SK-N-SH (cell line): ENCODE data around the gene RPS5. TPM values are rescaled to one million over a fixed set of nuclear protein-coding genes. Genes with fewer than 3 reads are reported as not detected.

Experiments
- CTCF ChIA-PET: fragments of 300-600, 350-600 bp; formaldehyde crosslinking; extraction: SDS; loops from one replicate; lab custom pipeline; 2021; lab: Yijun Ruan, JAX
- POLR2A ChIA-PET: fragments of 350-600 bp; sonication (Branson Sonifier 250); formaldehyde crosslinking; extraction: SDS; loops from one replicate; lab custom pipeline; 2020; ENCODE audit warnings: antibody characterized with exemption, inconsistent platforms; lab: Yijun Ruan, JAX
- DNase-seq: peaks from one replicate; pipeline ENCODE4 v3.0.0; 2012
- H2AFZ ChIP-seq: fragments of 200-600 bp; sonication (generic); 2 replicates; pipeline ENCODE4 v1.8.1; 2016; ENCODE audit warnings: antibody characterized with exemption, mild to moderate bottlenecking, low read depth
- H3F3A ChIP-seq: fragments of 200-600 bp; sonication (generic); replicated peaks from 2 replicates; pipeline ENCODE3; 2016; ENCODE audit warnings: antibody characterized with exemption, mild to moderate bottlenecking; ENCODE audit not compliant: insufficient read depth
- H3K27ac ChIP-seq, 2 experiments: fragments of 200-500 bp in 1 of 2; fragments of 200-600 bp in 1 of 2; sonication (Bioruptor generic) in 1 of 2; sonication (generic), shearing (Covaris generic) in 1 of 2; 2 replicates each; pipeline versions ENCODE4 v1.5.1 to v1.6.1; 2014 to 2016; ENCODE audit warnings: low read depth in 2 of 2, inconsistent platforms in 1 of 2, low read length in 1 of 2, mild to moderate bottlenecking in 1 of 2, mixed read lengths in 1 of 2
- H3K27me3 ChIP-seq: fragments of 200-600 bp; sonication (generic), shearing (Covaris generic); 2 replicates; pipeline ENCODE4 v1.6.1; 2016; ENCODE audit warnings: mixed run types; ENCODE audit not compliant: insufficient read depth
- H3K36me3 ChIP-seq, 2 experiments: fragments of 200-500 bp in 1 of 2; fragments of 200-600 bp in 1 of 2; sonication (Bioruptor generic) in 1 of 2; sonication (generic) in 1 of 2; replicated peaks in 1 of 2; 2 replicates each; pipeline versions ENCODE3 to v1.5.1; 2014 to 2016; ENCODE audit warnings: low read length in 1 of 2, mild to moderate bottlenecking in 1 of 2; ENCODE audit not compliant: insufficient read depth in 2 of 2, control insufficient read depth in 1 of 2
- H3K4me1 ChIP-seq, 2 experiments: fragments of 200-500 bp in 1 of 2; fragments of 200-600 bp in 1 of 2; sonication (Bioruptor generic) in 1 of 2; sonication (generic), shearing (Covaris generic) in 1 of 2; 2 replicates each; pipeline versions ENCODE4 v1.5.1 to v1.6.1; 2014 to 2016; ENCODE audit warnings: low read depth in 1 of 2, low read length in 1 of 2, mixed run types in 1 of 2; ENCODE audit not compliant: insufficient read depth in 2 of 2, control insufficient read depth in 1 of 2
- H3K4me2 ChIP-seq: fragments of 200-600 bp; sonication (generic), shearing (Covaris generic); 2 replicates; pipeline ENCODE4 v1.6.1; 2017; ENCODE audit warnings: mixed run types
- H3K4me3 ChIP-seq, 2 experiments: fragments of 200-500 bp in 1 of 2; fragments of 200-600 bp in 1 of 2; sonication (Bioruptor generic) in 1 of 2; sonication (generic), shearing (Covaris generic) in 1 of 2; 2 replicates each; pipeline versions ENCODE4 v1.5.1 to v1.8.1; 2014 to 2016; ENCODE audit warnings: low read depth in 2 of 2, inconsistent platforms in 1 of 2, low read length in 1 of 2, mild to moderate bottlenecking in 1 of 2, mixed read lengths in 1 of 2, moderate library complexity in 1 of 2
- H3K79me2 ChIP-seq: fragments of 200-600 bp; sonication (generic); 2 replicates; pipeline ENCODE4 v1.8.1; 2017; ENCODE audit warnings: mild to moderate bottlenecking; ENCODE audit not compliant: insufficient read depth
- H3K9ac ChIP-seq: fragments of 200-600 bp; sonication (generic); 2 replicates; pipeline ENCODE4 v1.6.1; 2017; ENCODE audit warnings: mixed run types
- H3K9me2 ChIP-seq: fragments of 200-600 bp; sonication (generic); 2 replicates; pipeline ENCODE4 v1.6.1; 2017; ENCODE audit warnings: mixed run types
- H3K9me3 ChIP-seq: fragments of 200-600 bp; sonication (generic); 2 replicates; pipeline ENCODE4 v1.6.1; 2017; ENCODE audit warnings: mixed run types, mild to moderate bottlenecking, moderate library complexity
- H4K20me1 ChIP-seq: fragments of 200-600 bp; sonication (generic); 2 replicates; pipeline ENCODE4 v1.6.1; 2017; ENCODE audit warnings: mild to moderate bottlenecking, mixed run types; ENCODE audit not compliant: insufficient read depth
- CHD2 ChIP-seq: fragments of 150-350 bp; IDR thresholded peaks from 2 replicates; pipeline ENCODE4 v1.6.1; 2018; ENCODE audit warnings: low read length; ENCODE audit not compliant: partially characterized antibody
- CTCF ChIP-seq: fragments of 200-600 bp; sonication (generic); IDR thresholded peaks from 2 replicates; pipeline ENCODE4 v1.6.1; 2017; ENCODE audit warnings: antibody characterized with exemption, mild to moderate bottlenecking, moderate library complexity
- EP300 ChIP-seq, 2 experiments: IDR thresholded peaks; 2 replicates each; pipeline versions ENCODE4 v1.4.0 to v1.6.1; 2012; ENCODE audit warnings: borderline replicate concordance in 1 of 2, low read depth in 1 of 2, low read length in 1 of 2
- FOXM1 ChIP-seq: IDR thresholded peaks from 2 replicates; pipeline ENCODE4 v1.4.0; 2012; ENCODE audit warnings: low read depth, mild to moderate bottlenecking
- GABPA ChIP-seq: IDR thresholded peaks from 2 replicates; pipeline ENCODE4 v1.4.0; 2012; ENCODE audit warnings: low read depth, mild to moderate bottlenecking
- GATA2 ChIP-seq: sonication (generic); formaldehyde crosslinking; IDR thresholded peaks from 2 replicates; pipeline ENCODE4 v1.5.0; 2020; ENCODE audit warnings: mild to moderate bottlenecking, missing genetic modification reagents
- JUND ChIP-seq: IDR thresholded peaks from 2 replicates; pipeline ENCODE4 v1.4.0; 2012
- MXI1 ChIP-seq: IDR thresholded peaks from 2 replicates; pipeline ENCODE4 v1.6.1; 2012; ENCODE audit warnings: mild to moderate bottlenecking, low read depth, low read length, improper control_type of control experiment
- NRF1 ChIP-seq: IDR thresholded peaks from 2 replicates; pipeline ENCODE4 v1.6.1; 2012; ENCODE audit warnings: low read depth, mild to moderate bottlenecking, low read length
- POLR2AphosphoS5 ChIP-seq: IDR thresholded peaks from 2 replicates; pipeline ENCODE4 v1.6.1; 2012; ENCODE audit warnings: low read depth, low read length
- RAD21 ChIP-seq: IDR thresholded peaks from 2 replicates; pipeline ENCODE4 v1.6.1; 2012; ENCODE audit warnings: mild to moderate bottlenecking, low read length
- RFX5 ChIP-seq: IDR thresholded peaks from 2 replicates; pipeline ENCODE4 v1.6.1; 2012; ENCODE audit warnings: mild to moderate bottlenecking, improper control_type of control experiment, low read length
- RXRA ChIP-seq: IDR thresholded peaks from 2 replicates; pipeline ENCODE4 v1.4.0; 2012; ENCODE audit warnings: low read depth, mild to moderate bottlenecking, borderline replicate concordance
- SIN3A ChIP-seq: IDR thresholded peaks from 2 replicates; pipeline ENCODE4 v1.6.1; 2012; ENCODE audit warnings: low read depth, mild to moderate bottlenecking, low read length, moderate library complexity, borderline replicate concordance
- TAF1 ChIP-seq: IDR thresholded peaks from 2 replicates; pipeline ENCODE4 v1.6.1; 2012; ENCODE audit warnings: low read depth, mild to moderate bottlenecking, low read length, moderate library complexity, borderline replicate concordance
- TCF12 ChIP-seq: IDR thresholded peaks from 2 replicates; pipeline ENCODE4 v1.4.0; 2012
- WGBS: methylation state at CpG from one replicate; pipeline ENCODE4 v1.1.6; 2017; ENCODE audit warnings: low lambda C conversion rate; 5-methylcytosine and 5-hydroxymethylcytosine counted together
- polyA plus RNA-seq, 3 experiments: library from polyadenylated mRNA; depleted of rRNA; stranded (reverse); fragments of >200 nt; gene quantifications; 2 replicates each; pipeline ENCODE4 v1.2.3, GENCODE V29; 2012
- TF ChIP-seq, protein P1 (sequence below): fragments of 150-350 bp; IDR thresholded peaks from 2 replicates; pipeline ENCODE4 v1.6.1; 2016; ENCODE audit warnings: mild to moderate bottlenecking, low read depth, low read length
- TF ChIP-seq, protein P2 (sequence below): IDR thresholded peaks from 2 replicates; pipeline ENCODE4; 2012
- TF ChIP-seq, protein P3 (sequence below): fragments of 150-350 bp; IDR thresholded peaks from 2 replicates; pipeline ENCODE4 v1.6.1; 2017; ENCODE audit warnings: antibody characterized with exemption, low read length, low read depth, borderline replicate concordance

The RPS5 gene
- polyA plus RNA-seq, 1 of the 3 experiments (the other 2 are of a cell fraction): 4,334 TPM

DNA sequence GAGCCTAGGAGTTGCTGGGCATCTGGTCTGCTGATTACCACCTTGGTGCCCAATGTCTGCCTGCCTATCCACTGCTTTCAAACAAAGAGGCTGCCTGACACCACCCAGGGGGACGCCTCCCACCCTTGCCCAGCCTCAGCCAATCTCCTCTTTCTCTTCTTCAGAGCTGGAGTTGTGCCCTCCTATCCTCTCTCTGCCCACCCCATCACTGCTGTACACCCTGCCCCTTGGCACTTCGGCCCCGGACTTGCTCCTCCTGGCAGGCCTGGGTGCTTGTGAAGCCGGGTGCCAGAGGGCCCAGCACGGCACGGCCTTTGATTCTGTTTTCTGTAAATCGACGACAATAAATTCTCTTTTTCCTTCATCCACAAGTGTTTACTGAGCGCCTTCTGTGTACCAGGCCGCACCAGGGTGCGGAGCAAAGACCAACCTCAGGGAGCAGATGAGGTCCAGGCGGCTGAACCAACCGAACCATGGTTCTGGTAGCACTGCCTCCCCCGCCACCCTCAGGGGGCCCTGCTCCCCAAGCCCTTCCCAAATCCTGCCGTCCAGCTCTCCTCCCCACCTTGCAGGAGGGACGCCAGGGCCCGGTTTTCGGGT is 13.3 kb downstream of the RPS5 start:
- Histone ChIP-seq H2AFZ (peak overlapping the region; percentile 77; the same call in 1 of the 2 replicates), H3K9ac (peak overlapping the region; percentile 70), H3K4me1 (peaks cover 6 to 20% of the 10 kb centered on the region in 2 experiments; a peak in 2 of 4 replicates)
- 0 out of 2 replicates have a peak, but pooled peaks have one; percentile 25 for TF ChIP-seq MXI1
- TF ChIP-seq GABPA: no peak
- peak; percentile 41; the same call in 1 of the 2 replicates for TF ChIP-seq POLR2AphosphoS5
- TF ChIP-seq, all 33 proteins: peak for 2
- Histone ChIP-seq H3K9me3 (no peaks in the 10 kb centered on the region), H3K27ac (peak overlapping the region; percentile 43 to 87; a peak in 3 of 4 replicates), H3K27me3 (no peaks in the 10 kb centered on the region), H4K20me1 (no peaks in the 10 kb centered on the region), H3K4me3 (peak overlapping the region; percentile 66 to 83), H3K4me2 (peak overlapping the region; percentile 100), H3F3A (peaks cover 22% of the 10 kb centered on the region), H3K79me2 (peaks cover 17% of the 10 kb centered on the region), H3K9me2 (no peaks in the 10 kb centered on the region), H3K36me3 (no peaks in the 10 kb centered on the region)
- ChIA-PET POLR2A (interaction anchor here (1.6 kb wide), 1 partner anchor 38 kb away, joined by 6 read pairs; the partner anchor contains the start of gene ZNF497), CTCF (interaction anchor here (2.2 kb wide), 1 partner anchor 119 kb away, joined by 7 read pairs; the partner anchor contains the start of gene ZBTB45)
- WGBS: 40% methylated on average over 18 of the region's 18 CpGs
- peak; percentile 82 for DNase-seq

DNA sequence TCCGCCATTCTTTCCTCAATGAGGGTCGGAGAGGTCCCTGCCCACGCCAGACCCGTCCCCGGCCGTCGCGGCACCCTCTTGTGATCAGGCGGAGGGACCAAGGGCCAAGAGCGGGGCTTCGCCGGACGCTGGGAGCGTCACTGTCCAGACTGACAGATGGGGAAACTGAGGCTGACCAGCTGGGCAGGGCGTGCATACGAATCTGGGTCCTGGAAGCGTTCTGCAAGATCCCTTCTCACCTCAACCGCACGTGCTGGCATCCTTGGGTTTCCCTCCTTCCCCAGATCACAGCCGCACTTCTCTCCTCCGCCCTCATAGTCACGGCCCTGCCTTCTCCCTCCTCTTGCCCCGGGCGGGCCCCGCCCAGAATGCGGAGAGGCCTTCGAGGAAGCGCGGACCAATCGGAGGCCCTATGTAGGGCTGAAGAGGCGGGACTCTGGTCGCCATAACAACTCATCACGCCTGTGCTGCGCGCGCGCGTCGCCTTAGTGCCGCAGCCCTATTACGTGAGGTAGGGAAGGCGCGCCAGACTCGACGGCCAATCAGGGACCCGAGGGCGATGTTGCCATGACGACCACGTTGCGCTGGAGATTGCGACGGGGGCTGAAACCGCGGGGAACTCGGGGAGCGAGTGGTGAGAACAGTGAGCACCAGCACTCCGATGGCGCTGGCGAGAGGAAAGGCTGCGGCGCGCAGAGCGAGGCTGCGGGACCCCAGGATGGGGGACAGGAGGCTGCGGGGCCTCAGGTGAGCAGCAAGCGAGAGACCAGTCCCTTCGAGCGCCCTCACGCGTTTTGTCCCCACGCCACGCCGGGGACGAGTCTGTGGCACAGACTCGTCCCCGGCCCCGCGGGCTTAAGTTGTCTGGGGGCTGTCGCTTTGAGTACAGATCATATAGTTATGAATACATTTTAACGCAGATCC is 14.1 kb downstream of the RPS5 start:
- Histone ChIP-seq H4K20me1 (no peaks in the 10 kb centered on the region), H3K79me2 (peaks cover 17% of the 10 kb centered on the region), H3K9me2 (no peaks in the 10 kb centered on the region), H3K4me1 (peaks cover 6 to 20% of the 10 kb centered on the region in 2 experiments; a peak in 2 of 4 replicates), H2AFZ (peak overlapping the region; percentile 89), H3K9me3 (no peaks in the 10 kb centered on the region), H3K4me2 (peak overlapping the region; percentile 100), H3K9ac (peak overlapping the region; percentile 77), H3F3A (peaks cover 19% of the 10 kb centered on the region), H3K27ac (peak overlapping the region; percentile 75 to 87; a peak in 3 of 4 replicates), H3K27me3 (no peaks in the 10 kb centered on the region), H3K4me3 (peak overlapping the region; percentile 71 to 83), H3K36me3 (no peaks in the 10 kb centered on the region)
- ChIA-PET POLR2A (interaction anchor here (1.6 kb wide), 1 partner anchor 39 kb away, joined by 6 read pairs; the partner anchor contains the start of gene ZNF497), CTCF (no interaction called here)
- WGBS: 3% methylated on average over 66 of the region's 80 CpGs
- peak; percentile 97 for DNase-seq
- TF ChIP-seq CTCF: 0 out of 2 replicates have a peak, but pooled peaks have one; percentile 10
- peak; percentile 99 for TF ChIP-seq RFX5
- no peak for TF ChIP-seq GATA2 (CRISPR knock-in tag)
- TF ChIP-seq FOXM1: no peak
- peak; percentile 50 for TF ChIP-seq POLR2AphosphoS5
- peak; percentile 75; the same call in 1 of the 2 replicates for TF ChIP-seq TAF1
- TF ChIP-seq CHD2: peak; percentile 59
- TF ChIP-seq, protein P1, sequence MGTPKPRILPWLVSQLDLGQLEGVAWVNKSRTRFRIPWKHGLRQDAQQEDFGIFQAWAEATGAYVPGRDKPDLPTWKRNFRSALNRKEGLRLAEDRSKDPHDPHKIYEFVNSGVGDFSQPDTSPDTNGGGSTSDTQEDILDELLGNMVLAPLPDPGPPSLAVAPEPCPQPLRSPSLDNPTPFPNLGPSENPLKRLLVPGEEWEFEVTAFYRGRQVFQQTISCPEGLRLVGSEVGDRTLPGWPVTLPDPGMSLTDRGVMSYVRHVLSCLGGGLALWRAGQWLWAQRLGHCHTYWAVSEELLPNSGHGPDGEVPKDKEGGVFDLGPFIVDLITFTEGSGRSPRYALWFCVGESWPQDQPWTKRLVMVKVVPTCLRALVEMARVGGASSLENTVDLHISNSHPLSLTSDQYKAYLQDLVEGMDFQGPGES: peak; percentile 36; the same call in 1 of the 2 replicates
- peak; percentile 82 for TF ChIP-seq NRF1
- no peak for TF ChIP-seq RAD21
- TF ChIP-seq JUND: no peak
- TF ChIP-seq SIN3A: no peak; the same call in 1 of the 2 replicates
- TF ChIP-seq EP300 (IDR thresholded peaks at IDR 0.05; ENCODE audit: borderline replicate concordance in 1 of 2, low read depth in 1 of 2, low read length in 1 of 2): 0 out of 4 replicates have a peak, but pooled peaks of 1 of the 2 experiments have one; percentile 29
- no peak for TF ChIP-seq RXRA
- TF ChIP-seq, protein P2, sequence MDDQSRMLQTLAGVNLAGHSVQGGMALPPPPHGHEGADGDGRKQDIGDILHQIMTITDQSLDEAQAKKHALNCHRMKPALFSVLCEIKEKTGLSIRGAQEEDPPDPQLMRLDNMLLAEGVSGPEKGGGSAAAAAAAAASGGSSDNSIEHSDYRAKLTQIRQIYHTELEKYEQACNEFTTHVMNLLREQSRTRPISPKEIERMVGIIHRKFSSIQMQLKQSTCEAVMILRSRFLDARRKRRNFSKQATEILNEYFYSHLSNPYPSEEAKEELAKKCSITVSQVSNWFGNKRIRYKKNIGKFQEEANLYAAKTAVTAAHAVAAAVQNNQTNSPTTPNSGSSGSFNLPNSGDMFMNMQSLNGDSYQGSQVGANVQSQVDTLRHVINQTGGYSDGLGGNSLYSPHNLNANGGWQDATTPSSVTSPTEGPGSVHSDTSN: no peak
- TF ChIP-seq TCF12: no peak
- TF ChIP-seq, protein P3, sequence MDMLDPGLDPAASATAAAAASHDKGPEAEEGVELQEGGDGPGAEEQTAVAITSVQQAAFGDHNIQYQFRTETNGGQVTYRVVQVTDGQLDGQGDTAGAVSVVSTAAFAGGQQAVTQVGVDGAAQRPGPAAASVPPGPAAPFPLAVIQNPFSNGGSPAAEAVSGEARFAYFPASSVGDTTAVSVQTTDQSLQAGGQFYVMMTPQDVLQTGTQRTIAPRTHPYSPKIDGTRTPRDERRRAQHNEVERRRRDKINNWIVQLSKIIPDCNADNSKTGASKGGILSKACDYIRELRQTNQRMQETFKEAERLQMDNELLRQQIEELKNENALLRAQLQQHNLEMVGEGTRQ: no peak
- TF ChIP-seq MXI1: peak; percentile 95
